Ectodermal cell (in vitro differentiated cells): ENCODE data around the gene PLIN4.

Experiments used
- H3K27ac ChIP-seq: 2 replicates; pipeline ENCODE4 v1.7.0; 2013; ENCODE audit warnings: mild to moderate bottlenecking, low read depth, low read length; ENCODE audit not compliant: insufficient read depth, poor library complexity, severe bottlenecking
- H3K27me3 ChIP-seq: 2 replicates; pipeline ENCODE4 v1.7.0; 2013; ENCODE audit warnings: mild to moderate bottlenecking, low read length; ENCODE audit not compliant: insufficient read depth, control insufficient read depth, poor library complexity, severe bottlenecking
- H3K36me3 ChIP-seq: one replicate; pipeline ENCODE4 v1.7.0; 2013; ENCODE audit warnings: low read length; ENCODE audit not compliant: control insufficient read depth, insufficient read depth
- H3K4me1 ChIP-seq: one replicate; pipeline ENCODE4 v1.7.0; 2013; ENCODE audit warnings: low read length; ENCODE audit not compliant: control insufficient read depth, insufficient read depth
- H3K4me3 ChIP-seq: 2 replicates; pipeline ENCODE4 v1.7.0; 2013; ENCODE audit warnings: low read depth, low read length, control low read depth; ENCODE audit not compliant: insufficient read depth
- H3K9me3 ChIP-seq: 2 replicates; pipeline ENCODE4 v1.7.0; 2013; ENCODE audit warnings: mild to moderate bottlenecking, low read length, moderate library complexity; ENCODE audit not compliant: control insufficient read depth
- WGBS, 2 experiments: methylation state at CpG; one replicate each; pipeline ENCODE4 v1.1.7; 2013; ENCODE audit warnings: missing lambda C conversion rate in 2 of 2; 5-methylcytosine and 5-hydroxymethylcytosine counted together

Gene PLIN4

GRCh38 chr19:4516939-4517300, 1.4 kb downstream of the PLIN4 start:
- no peaks in the 10 kb centered on the region for H3K36me3 ChIP-seq
- WGBS, 2 experiments, result 73 to 79% methylated on average over 8 of the region's 8 CpGs

GRCh38 chr19:4516199-4516938, 1.9 kb downstream of the PLIN4 start:
- 75 to 76% methylated on average over 14 of the region's 14 CpGs for WGBS, 2 experiments
- H3K36me3 ChIP-seq, result no peaks in the 10 kb centered on the region
- no peaks in the 10 kb centered on the region for H3K9me3 ChIP-seq
- no peaks in the 10 kb centered on the region for H3K27me3 ChIP-seq
- no peak overlapping the region for H3K27ac ChIP-seq
- peaks cover 5% of the 10 kb centered on the region for H3K4me1 ChIP-seq
- H3K4me3 ChIP-seq, result no peak overlapping the region

More at GRCh38 chr19:4516939-4517300, 1.4 kb downstream of the PLIN4 start:
- H3K4me1 ChIP-seq, result peaks cover 5% of the 10 kb centered on the region
- no peaks in the 10 kb centered on the region for H3K27me3 ChIP-seq
- H3K4me3 ChIP-seq, result no peak overlapping the region
- no peaks in the 10 kb centered on the region for H3K9me3 ChIP-seq
- no peak overlapping the region for H3K27ac ChIP-seq

GRCh38 chr19:4515732-4516131, 2.6 kb downstream of the PLIN4 start:
- no peaks in the 10 kb centered on the region for H3K27me3 ChIP-seq
- H3K36me3 ChIP-seq, result no peaks in the 10 kb centered on the region
- H3K9me3 ChIP-seq, result no peaks in the 10 kb centered on the region
- H3K4me1 ChIP-seq, result peaks cover 5% of the 10 kb centered on the region
- no peak overlapping the region for H3K4me3 ChIP-seq
- 90 to 94% methylated on average over 5 of the region's 5 CpGs for WGBS, 2 experiments
- no peak overlapping the region for H3K27ac ChIP-seq

GRCh38 chr19:4513248-4513647, 5.0 kb downstream of the PLIN4 start:
- H3K4me1 ChIP-seq, result peaks cover 5% of the 10 kb centered on the region
- H3K4me3 ChIP-seq, result no peak overlapping the region
- WGBS, 2 experiments, result 92 to 94% methylated on average over 17 of the region's 17 CpGs
- no peaks in the 10 kb centered on the region for H3K9me3 ChIP-seq
- H3K36me3 ChIP-seq, result no peaks in the 10 kb centered on the region
- H3K27me3 ChIP-seq, result no peaks in the 10 kb centered on the region
- no peak overlapping the region for H3K27ac ChIP-seq

- 91% methylated on average over 17 of the region's 17 CpGs for WGBS, 2 experiments
- no peaks in the 10 kb centered on the region for H3K36me3 ChIP-seq
- no peaks in the 10 kb centered on the region for H3K9me3 ChIP-seq
- peaks cover 5% of the 10 kb centered on the region for H3K4me1 ChIP-seq
- no peak overlapping the region for H3K4me3 ChIP-seq
- H3K27ac ChIP-seq, result no peak overlapping the region
- no peaks in the 10 kb centered on the region for H3K27me3 ChIP-seq
These were observed 6.2 kb downstream of the PLIN4 start for GRCh38 chr19:4512070-4512469.

- Histone ChIP-seq H3K36me3 (no peaks in the 10 kb centered on the region), H3K27me3 (no peaks in the 10 kb centered on the region), H3K4me3 (no peak overlapping the region), H3K4me1 (peaks cover 2% of the 10 kb centered on the region), H3K9me3 (no peaks in the 10 kb centered on the region), H3K27ac (no peak overlapping the region)
- 87 to 89% methylated on average over 27 of the region's 27 CpGs for WGBS, 2 experiments
These were observed 6.8 kb downstream of the PLIN4 start for GRCh38 chr19:4511300-4512054.

GRCh38 chr19:4510435-4511255, 7.6 kb downstream of the PLIN4 start:
- no peaks in the 10 kb centered on the region for H3K27me3 ChIP-seq
- WGBS, 2 experiments, result 88 to 90% methylated on average over 37 of the region's 37 CpGs
- H3K4me1 ChIP-seq, result no peaks in the 10 kb centered on the region
- H3K36me3 ChIP-seq, result peaks cover under 1% of the 10 kb centered on the region
- no peak overlapping the region for H3K4me3 ChIP-seq
- no peak overlapping the region for H3K27ac ChIP-seq
- no peaks in the 10 kb centered on the region for H3K9me3 ChIP-seq

- Histone ChIP-seq H3K27ac (no peak overlapping the region), H3K9me3 (no peaks in the 10 kb centered on the region), H3K4me3 (no peak overlapping the region), H3K36me3 (peaks cover 11% of the 10 kb centered on the region), H3K27me3 (no peaks in the 10 kb centered on the region), H3K4me1 (no peaks in the 10 kb centered on the region)
- 91 to 94% methylated on average over 21 of the region's 21 CpGs for WGBS, 2 experiments
These were observed 9.6 kb downstream of the PLIN4 start for GRCh38 chr19:4508698-4509097.

GRCh38 chr19:4507804-4508203, 10.5 kb downstream of the PLIN4 start:
- WGBS, 2 experiments, result 87 to 91% methylated on average over 17 of the region's 17 CpGs
- H3K36me3 ChIP-seq, result peaks cover 11% of the 10 kb centered on the region
- H3K27me3 ChIP-seq, result no peaks in the 10 kb centered on the region
- no peak overlapping the region for H3K27ac ChIP-seq
- H3K4me3 ChIP-seq, result no peak overlapping the region
- peaks cover 4% of the 10 kb centered on the region for H3K4me1 ChIP-seq
- H3K9me3 ChIP-seq, result no peaks in the 10 kb centered on the region

- H3K9me3 ChIP-seq, result no peaks in the 10 kb centered on the region
- H3K4me1 ChIP-seq, result peaks cover 4% of the 10 kb centered on the region
- H3K27me3 ChIP-seq, result no peaks in the 10 kb centered on the region
- peaks cover 11% of the 10 kb centered on the region for H3K36me3 ChIP-seq
- no peak overlapping the region for H3K27ac ChIP-seq
- 93 to 95% methylated on average over 12 of the region's 12 CpGs for WGBS, 2 experiments
- no peak overlapping the region for H3K4me3 ChIP-seq
These were observed 11.2 kb downstream of the PLIN4 start for GRCh38 chr19:4507150-4507452.
